Measurements from ENCODE around the gene PCTP. TPM values are rescaled to one million over a fixed set of nuclear protein-coding genes. Genes with fewer than 3 reads are reported as not detected.
A peak's percentile ranks its signal among the peaks of the same experiment; 100 is the strongest.

PCTP gene
- total RNA-seq, 4 donors from 2014 or later, result 10.1 to 41.7 (median 13.3) TPM

DNA sequence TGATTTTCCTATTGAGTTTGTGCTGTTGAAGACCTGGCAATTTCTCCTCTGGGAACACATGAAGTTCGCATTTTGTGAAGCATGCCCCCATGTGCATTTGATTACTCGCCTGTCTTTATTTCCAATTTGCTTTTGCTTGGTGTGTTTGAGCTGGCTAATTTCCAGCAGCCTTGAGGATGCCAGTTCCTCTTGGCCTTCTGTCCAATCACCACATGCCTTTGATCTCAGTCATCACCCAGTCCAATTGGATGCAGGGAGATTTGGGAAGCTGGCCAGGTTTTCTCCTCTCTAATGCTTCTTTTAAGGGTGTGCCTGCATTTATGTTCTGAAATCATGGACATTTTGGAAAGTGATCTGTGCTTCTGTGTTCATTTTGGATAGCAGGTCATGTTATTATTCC lies 24.4 kb upstream of the PCTP start:
- Histone ChIP-seq H3K4me1 (peaks cover 16 to 17% of the 10 kb centered on the region in 2 donors), H3K4me3 (no peak overlapping the region), H3K9me3 (no peaks in the 10 kb centered on the region), H3K36me3 (no peaks in the 10 kb centered on the region), H3K27me3 (no peaks in the 10 kb centered on the region), H3K27ac (no peak overlapping the region)
- ATAC-seq (peak in 1 of 2 donors; percentile 36), DNase-seq (peak; percentile 19 to 51)
- intact Hi-C loops (cut with DNase I; ENCODE audit: low total_unique reads) (no loop called here), in situ Hi-C loops (cut with MboI; ENCODE audit: low sequenced_read_pairs in 4 of 4) (no loop called here)
- TF ChIP-seq, protein P1, sequence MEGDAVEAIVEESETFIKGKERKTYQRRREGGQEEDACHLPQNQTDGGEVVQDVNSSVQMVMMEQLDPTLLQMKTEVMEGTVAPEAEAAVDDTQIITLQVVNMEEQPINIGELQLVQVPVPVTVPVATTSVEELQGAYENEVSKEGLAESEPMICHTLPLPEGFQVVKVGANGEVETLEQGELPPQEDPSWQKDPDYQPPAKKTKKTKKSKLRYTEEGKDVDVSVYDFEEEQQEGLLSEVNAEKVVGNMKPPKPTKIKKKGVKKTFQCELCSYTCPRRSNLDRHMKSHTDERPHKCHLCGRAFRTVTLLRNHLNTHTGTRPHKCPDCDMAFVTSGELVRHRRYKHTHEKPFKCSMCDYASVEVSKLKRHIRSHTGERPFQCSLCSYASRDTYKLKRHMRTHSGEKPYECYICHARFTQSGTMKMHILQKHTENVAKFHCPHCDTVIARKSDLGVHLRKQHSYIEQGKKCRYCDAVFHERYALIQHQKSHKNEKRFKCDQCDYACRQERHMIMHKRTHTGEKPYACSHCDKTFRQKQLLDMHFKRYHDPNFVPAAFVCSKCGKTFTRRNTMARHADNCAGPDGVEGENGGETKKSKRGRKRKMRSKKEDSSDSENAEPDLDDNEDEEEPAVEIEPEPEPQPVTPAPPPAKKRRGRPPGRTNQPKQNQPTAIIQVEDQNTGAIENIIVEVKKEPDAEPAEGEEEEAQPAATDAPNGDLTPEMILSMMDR (IDR thresholded peaks at IDR 0.05 in 4 of 5, conservative IDR thresholded peaks at IDR 0.05 in 1 of 5), result no peak
- TF ChIP-seq POLR2A (IDR thresholded peaks at IDR 0.05), result no peak

DNA sequence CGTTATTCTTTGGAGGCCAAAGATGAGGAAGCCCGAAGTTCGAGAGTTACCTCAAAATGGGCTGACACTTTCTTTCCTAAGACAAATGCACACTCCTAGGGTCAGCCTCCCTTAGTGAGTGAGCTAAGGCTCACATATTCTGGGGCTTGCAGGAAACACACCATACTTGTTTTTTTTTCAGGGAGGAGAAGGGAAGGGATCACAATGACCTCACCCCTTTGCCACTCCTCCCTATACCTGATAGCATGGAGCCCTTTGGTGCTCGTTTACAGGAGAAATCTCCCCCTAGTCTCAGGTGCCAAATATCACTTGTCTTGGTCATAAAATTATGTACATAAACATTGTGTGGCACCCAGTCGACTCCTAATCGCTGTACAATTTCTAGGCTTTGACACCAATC lies 23.6 kb upstream of the PCTP start:
- no peaks in the 10 kb centered on the region for H3K9me3 ChIP-seq
- intact Hi-C loops (cut with DNase I; ENCODE audit: low total_unique reads), result no loop called here
- H3K4me1 ChIP-seq, result peaks cover 21 to 26% of the 10 kb centered on the region in 2 donors
- TF ChIP-seq, protein P1 (IDR thresholded peaks at IDR 0.05 in 4 of 5, conservative IDR thresholded peaks at IDR 0.05 in 1 of 5), result no peak
- no peak for TF ChIP-seq POLR2A (IDR thresholded peaks at IDR 0.05)
- DNase-seq (no peak), ATAC-seq (no peak)
- no peaks in the 10 kb centered on the region for H3K36me3 ChIP-seq
- no peak overlapping the region for H3K4me3 ChIP-seq
- no peaks in the 10 kb centered on the region for H3K27me3 ChIP-seq
- in situ Hi-C loops (cut with MboI; ENCODE audit: low sequenced_read_pairs in 4 of 4), result no loop called here
- H3K27ac ChIP-seq, result peak overlapping the region in 1 of 4 donors; percentile 85

DNA sequence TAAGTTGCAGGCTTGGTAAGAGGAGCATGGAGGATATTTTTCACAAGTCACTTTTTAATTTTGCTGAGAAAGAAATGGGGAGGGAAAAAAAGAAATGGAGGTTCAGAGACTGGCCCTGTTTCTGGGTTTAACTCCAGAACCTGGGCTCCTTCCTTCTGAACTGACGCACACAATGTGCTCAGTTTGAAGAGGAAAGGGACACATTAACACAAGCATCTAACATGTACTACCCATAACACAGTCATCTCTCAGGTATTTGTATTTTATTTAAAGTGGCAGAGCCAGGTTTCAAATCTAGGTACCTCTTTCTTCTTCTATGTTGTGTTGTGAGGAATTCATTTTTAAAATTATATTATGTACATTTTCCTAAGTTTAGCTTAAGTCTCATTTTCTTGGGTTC lies 22.9 kb upstream of the PCTP start:
- intact Hi-C loops (cut with DNase I; ENCODE audit: low total_unique reads) (no loop called here), in situ Hi-C loops (cut with MboI; ENCODE audit: low sequenced_read_pairs in 4 of 4) (no loop called here)
- no peaks in the 10 kb centered on the region for H3K9me3 ChIP-seq
- H3K36me3 ChIP-seq, result no peaks in the 10 kb centered on the region
- peaks cover 28 to 29% of the 10 kb centered on the region in 2 donors for H3K4me1 ChIP-seq
- ATAC-seq (no peak), DNase-seq (no peak)
- H3K27me3 ChIP-seq, result no peaks in the 10 kb centered on the region
- peak overlapping the region in 1 of 4 donors; percentile 43 for H3K4me3 ChIP-seq
- peak overlapping the region in 2 of 4 donors; percentile 43 to 85 for H3K27ac ChIP-seq
- TF ChIP-seq, protein P1 (IDR thresholded peaks at IDR 0.05 in 4 of 5, conservative IDR thresholded peaks at IDR 0.05 in 1 of 5), result no peak
- TF ChIP-seq POLR2A (IDR thresholded peaks at IDR 0.05), result no peak

DNA sequence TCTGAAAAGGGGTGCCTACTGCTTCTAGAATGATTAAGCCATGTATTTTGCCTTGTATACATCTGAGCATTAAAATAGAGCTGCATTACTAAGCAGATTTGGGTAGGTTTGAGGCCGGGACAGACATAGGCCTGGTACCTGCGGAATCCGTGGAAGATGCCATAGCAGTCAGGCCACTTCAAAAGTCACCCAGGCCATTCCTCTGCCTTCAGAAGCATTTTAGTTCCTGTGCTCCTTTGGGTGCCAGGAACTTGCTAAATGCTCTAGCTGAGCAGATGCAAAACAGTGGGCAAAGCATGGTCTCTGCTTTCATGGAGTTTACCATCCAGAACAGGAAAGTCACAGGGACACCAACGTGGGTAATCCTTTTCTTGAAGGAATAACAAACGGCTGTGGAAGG lies 22.5 kb upstream of the PCTP start:
- DNase-seq, result no peak
- TF ChIP-seq, protein P1 (IDR thresholded peaks at IDR 0.05 in 4 of 5, conservative IDR thresholded peaks at IDR 0.05 in 1 of 5), result no peak
- TF ChIP-seq POLR2A (IDR thresholded peaks at IDR 0.05), result no peak
- in situ Hi-C loops (cut with MboI; ENCODE audit: low sequenced_read_pairs in 4 of 4) (no loop called here), intact Hi-C loops (cut with DNase I; ENCODE audit: low total_unique reads) (no loop called here)
- Histone ChIP-seq H3K27me3 (no peaks in the 10 kb centered on the region), H3K9me3 (no peaks in the 10 kb centered on the region), H3K27ac (peak overlapping the region in 2 of 4 donors; percentile 43 to 85), H3K4me1 (peaks cover 29 to 32% of the 10 kb centered on the region in 2 donors), H3K4me3 (peak overlapping the region in 2 of 4 donors; percentile 43 to 45), H3K36me3 (no peaks in the 10 kb centered on the region)
- no peak for ATAC-seq

DNA sequence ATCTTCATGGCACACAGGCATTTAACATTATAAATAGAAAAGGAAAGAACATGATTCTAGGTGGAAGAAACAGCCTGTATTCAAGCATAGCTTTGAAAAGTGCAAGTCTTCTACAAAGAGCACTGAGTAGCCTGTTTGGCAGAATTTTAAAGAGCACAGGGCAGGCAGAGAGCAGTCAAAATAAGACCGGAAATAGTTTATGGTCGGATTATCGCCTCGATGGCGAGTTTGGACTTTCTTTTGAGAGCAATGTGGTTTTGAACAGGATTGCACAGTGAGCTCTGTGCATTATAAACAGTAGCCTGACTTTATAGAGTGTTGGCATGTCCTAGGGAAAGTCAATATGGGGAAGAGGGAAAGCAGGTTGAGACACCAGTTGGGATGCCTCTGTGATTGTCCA lies 22.0 kb upstream of the PCTP start:
- Histone ChIP-seq H3K27ac (peak overlapping the region; percentile 4 to 85 (median 24)), H3K4me1 (peaks cover 32 to 34% of the 10 kb centered on the region in 2 donors), H3K4me3 (peak overlapping the region in 2 of 4 donors; percentile 43 to 45), H3K27me3 (no peaks in the 10 kb centered on the region), H3K9me3 (no peaks in the 10 kb centered on the region), H3K36me3 (no peaks in the 10 kb centered on the region)
- TF ChIP-seq, protein P1 (IDR thresholded peaks at IDR 0.05 in 4 of 5, conservative IDR thresholded peaks at IDR 0.05 in 1 of 5), result no peak
- no peak for TF ChIP-seq POLR2A (IDR thresholded peaks at IDR 0.05)
- ATAC-seq (no peak), DNase-seq (no peak)
- intact Hi-C loops (cut with DNase I; ENCODE audit: low total_unique reads) (no loop called here), in situ Hi-C loops (cut with MboI; ENCODE audit: low sequenced_read_pairs in 4 of 4) (no loop called here)

Data from gastrocnemius medialis (tissue), 4 donors.